GM12874 (cell line): ENCODE measurements around the gene BRMS1L.

Experiments used
- CTCF ChIP-seq: IDR thresholded peaks from 2 replicates; pipeline ENCODE4 v1.5.1; 2011; ENCODE audit warnings: low read depth, mild to moderate bottlenecking, control low read depth, low read length, moderate library complexity; ENCODE audit not compliant: insufficient read depth

Gene BRMS1L

GRCh38 chr14:35909665-35910064 is 83.5 kb downstream of the BRMS1L start:
- no peak for TF ChIP-seq CTCF

GRCh38 chr14:35910191-35910590 is 84.1 kb downstream of the BRMS1L start:
- no peak for TF ChIP-seq CTCF

GRCh38 chr14:35911097-35911496 is 85.0 kb downstream of the BRMS1L start:
- TF ChIP-seq CTCF: no peak

GRCh38 chr14:35915185-35915584 is 89.0 kb downstream of the BRMS1L start:
- no peak for TF ChIP-seq CTCF

GRCh38 chr14:35915775-35916174 is 89.6 kb downstream of the BRMS1L start:
- TF ChIP-seq CTCF: no peak
